Osteocyte (in vitro differentiated cells): ENCODE results near the gene GMDS. TPM values are rescaled to one million over a fixed set of nuclear protein-coding genes. Genes with fewer than 3 reads are reported as not detected.

Source experiments
- DNase-seq: peaks from one replicate; pipeline ENCODE4 v3.0.0; 2021; ENCODE audit warnings: mixed read lengths; ENCODE audit not compliant: unreplicated experiment; ENCODE audit errors: extremely low spot score
- H3K27ac Mint-ChIP-seq: one replicate; pipeline ENCODE4 v1.8.0; 2021; ENCODE audit warnings: mild to moderate bottlenecking, mixed read lengths; ENCODE audit not compliant: unreplicated experiment
- H3K27me3 Mint-ChIP-seq: one replicate; pipeline ENCODE4 v1.8.0; 2021; ENCODE audit warnings: mixed read lengths; ENCODE audit not compliant: unreplicated experiment
- H3K36me3 Mint-ChIP-seq: one replicate; pipeline ENCODE4 v1.8.0; 2021; ENCODE audit warnings: mixed read lengths; ENCODE audit not compliant: unreplicated experiment
- H3K4me1 Mint-ChIP-seq: one replicate; pipeline ENCODE4 v1.8.0; 2021; ENCODE audit warnings: mixed read lengths; ENCODE audit not compliant: unreplicated experiment
- H3K4me3 Mint-ChIP-seq: one replicate; pipeline ENCODE4 v1.8.0; 2021; ENCODE audit warnings: mild to moderate bottlenecking, moderate library complexity, mixed read lengths; ENCODE audit not compliant: unreplicated experiment
- H3K9me3 Mint-ChIP-seq: one replicate; pipeline ENCODE4 v1.8.0; 2021; ENCODE audit warnings: mixed read lengths; ENCODE audit not compliant: unreplicated experiment
- total RNA-seq: library from RNA; stranded (reverse); gene quantifications from 2 replicates; pipeline ENCODE4 v1.2.1, GENCODE V29; 2021
- TF ChIP-seq, protein P1 (sequence below): fragments of 200-600 bp; sonication (generic); IDR thresholded peaks from 2 replicates; pipeline ENCODE4 v1.5.0; 2021; ENCODE audit warnings: antibody characterized with exemption, mild to moderate bottlenecking, moderate library complexity

The GMDS gene
- total RNA-seq, 1 donor from 2014 or later, result 30.7 TPM

DNA sequence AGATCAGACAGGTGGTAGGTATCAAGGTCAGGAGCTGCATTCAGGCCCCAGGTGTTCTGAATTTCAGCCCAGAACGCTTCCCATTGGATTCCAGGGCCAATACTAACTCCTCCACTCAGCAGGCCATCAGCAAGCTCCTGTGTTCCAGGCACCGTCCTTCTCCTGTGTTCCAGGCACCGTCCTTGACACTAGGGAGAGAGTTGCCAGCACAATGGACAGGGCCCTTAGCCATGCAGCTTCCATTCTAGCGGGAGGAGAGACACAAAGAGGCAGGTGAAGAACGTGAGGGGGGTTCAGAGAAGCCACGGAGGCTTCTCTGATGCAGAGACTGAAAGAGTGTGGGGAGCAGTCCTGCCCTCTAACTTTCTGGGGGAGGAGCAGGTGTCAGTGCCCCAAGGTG is 558.0 kb downstream of the GMDS start:
- Mint-ChIP-seq H3K4me3 (no peak overlapping the region), H3K9me3 (peaks cover 1% of the 10 kb centered on the region), H3K36me3 (peaks cover 4% of the 10 kb centered on the region), H3K27ac (peak overlapping the region; percentile 91), H3K27me3 (no peaks in the 10 kb centered on the region), H3K4me1 (peaks cover 49% of the 10 kb centered on the region)
- no peak for DNase-seq
- TF ChIP-seq, protein P1, sequence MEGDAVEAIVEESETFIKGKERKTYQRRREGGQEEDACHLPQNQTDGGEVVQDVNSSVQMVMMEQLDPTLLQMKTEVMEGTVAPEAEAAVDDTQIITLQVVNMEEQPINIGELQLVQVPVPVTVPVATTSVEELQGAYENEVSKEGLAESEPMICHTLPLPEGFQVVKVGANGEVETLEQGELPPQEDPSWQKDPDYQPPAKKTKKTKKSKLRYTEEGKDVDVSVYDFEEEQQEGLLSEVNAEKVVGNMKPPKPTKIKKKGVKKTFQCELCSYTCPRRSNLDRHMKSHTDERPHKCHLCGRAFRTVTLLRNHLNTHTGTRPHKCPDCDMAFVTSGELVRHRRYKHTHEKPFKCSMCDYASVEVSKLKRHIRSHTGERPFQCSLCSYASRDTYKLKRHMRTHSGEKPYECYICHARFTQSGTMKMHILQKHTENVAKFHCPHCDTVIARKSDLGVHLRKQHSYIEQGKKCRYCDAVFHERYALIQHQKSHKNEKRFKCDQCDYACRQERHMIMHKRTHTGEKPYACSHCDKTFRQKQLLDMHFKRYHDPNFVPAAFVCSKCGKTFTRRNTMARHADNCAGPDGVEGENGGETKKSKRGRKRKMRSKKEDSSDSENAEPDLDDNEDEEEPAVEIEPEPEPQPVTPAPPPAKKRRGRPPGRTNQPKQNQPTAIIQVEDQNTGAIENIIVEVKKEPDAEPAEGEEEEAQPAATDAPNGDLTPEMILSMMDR, result no peak

DNA sequence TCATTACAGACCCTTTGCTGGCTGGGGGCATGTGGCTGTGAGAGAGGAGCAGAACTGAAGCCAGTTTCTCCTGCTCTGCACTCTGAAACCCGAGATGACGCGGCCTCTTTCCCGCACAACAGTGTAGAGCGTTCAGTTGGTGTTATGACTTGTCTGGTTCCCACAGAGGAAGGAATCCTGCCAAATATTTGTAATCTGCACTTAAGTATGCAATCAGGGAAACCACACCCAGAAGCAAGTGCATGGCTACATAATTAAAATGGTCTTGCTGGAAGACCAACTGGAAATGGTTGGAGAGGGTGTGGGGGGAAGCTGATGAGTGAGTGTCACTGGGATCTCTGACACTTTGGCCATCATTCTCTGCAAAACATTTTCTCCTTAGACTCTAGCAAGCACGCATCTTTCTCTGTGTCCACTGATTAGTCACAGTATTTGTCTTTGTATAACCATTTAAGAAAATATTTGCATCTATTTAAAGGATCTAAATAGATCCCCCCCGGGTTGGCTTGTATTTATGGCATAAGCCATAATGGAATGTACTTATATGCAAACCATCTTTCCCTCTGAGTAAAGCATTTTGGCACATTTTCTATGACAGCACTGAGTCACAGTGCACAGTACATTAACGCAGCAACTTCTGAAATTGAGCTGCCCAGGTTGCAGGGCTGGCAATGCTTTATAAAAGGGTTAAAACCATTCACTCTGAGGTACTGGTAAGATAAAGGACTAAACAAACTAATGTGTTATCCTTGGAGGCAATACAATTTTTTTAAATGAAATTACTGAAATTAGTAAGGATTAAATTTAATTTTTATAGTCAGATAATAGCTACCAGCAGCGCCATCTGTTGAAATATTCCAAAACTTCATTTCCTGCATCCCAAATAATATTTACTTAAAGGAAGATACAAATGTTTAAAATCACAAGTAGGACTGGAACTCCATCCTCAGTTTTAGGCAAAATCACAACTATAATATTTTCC is 559.0 kb downstream of the GMDS start:
- Mint-ChIP-seq H3K4me1 (peaks cover 49% of the 10 kb centered on the region), H3K36me3 (no peaks in the 10 kb centered on the region), H3K27me3 (no peaks in the 10 kb centered on the region), H3K27ac (peak overlapping the region; percentile 91), H3K9me3 (no peaks in the 10 kb centered on the region), H3K4me3 (peak overlapping the region; percentile 26)
- no peak for DNase-seq
- TF ChIP-seq, protein P1, result peak; percentile 55

DNA sequence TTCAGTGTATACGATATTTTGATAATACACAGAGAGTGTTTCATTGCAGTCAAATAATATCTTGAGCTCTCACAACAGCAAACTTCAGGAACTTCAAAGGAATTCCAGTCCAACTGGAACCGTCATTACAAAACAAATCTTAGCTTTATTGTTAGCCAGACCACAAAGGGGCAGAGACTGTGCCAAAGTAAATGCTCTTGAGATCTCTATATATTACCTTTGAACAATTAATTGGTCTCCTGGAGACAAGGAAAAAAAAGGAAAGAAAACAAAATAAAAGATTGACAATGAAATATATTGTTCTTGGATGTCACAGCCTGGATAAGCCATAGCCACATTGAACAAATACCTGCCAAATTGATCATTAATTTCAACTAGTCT is 565.7 kb downstream of the GMDS start:
- Mint-ChIP-seq H3K9me3 (peaks cover 4% of the 10 kb centered on the region), H3K4me3 (no peak overlapping the region), H3K27me3 (no peaks in the 10 kb centered on the region), H3K27ac (no peak overlapping the region), H3K36me3 (no peaks in the 10 kb centered on the region), H3K4me1 (peaks cover 25% of the 10 kb centered on the region)
- DNase-seq, result no peak
- TF ChIP-seq, protein P1, result no peak

DNA sequence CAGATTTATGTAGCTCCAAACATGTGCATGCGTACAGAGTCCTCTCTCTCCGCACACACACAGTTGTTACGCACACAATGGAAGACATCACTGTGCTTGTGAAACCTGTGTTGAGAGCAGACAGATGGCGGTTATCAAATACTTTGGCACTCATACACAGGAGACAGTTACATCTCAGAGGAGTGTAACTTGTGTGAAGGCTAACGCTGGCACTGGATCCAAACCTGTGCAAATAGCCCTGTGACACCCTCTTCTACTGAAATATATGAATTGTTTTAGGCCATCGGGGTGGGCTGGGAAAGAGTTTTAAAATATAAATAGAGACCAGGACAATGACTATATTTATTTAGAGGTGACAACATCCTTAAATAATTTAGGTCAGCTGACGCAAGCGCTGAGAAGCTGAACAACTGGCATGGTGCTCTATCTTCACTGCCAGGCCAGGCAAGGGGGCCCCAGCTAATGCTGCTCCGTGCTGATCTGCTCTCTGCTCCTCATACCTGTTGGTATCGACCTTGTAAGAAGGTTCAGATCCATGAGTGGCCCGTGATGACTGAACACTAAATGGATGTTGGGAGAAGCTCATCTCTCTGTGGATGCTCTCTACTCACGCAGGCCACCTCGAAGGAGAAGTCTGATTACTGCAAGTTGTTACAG is 566.2 kb downstream of the GMDS start:
- Mint-ChIP-seq H3K4me3 (no peak overlapping the region), H3K9me3 (peaks cover 4% of the 10 kb centered on the region), H3K27me3 (no peaks in the 10 kb centered on the region), H3K27ac (no peak overlapping the region), H3K4me1 (peaks cover 22% of the 10 kb centered on the region), H3K36me3 (no peaks in the 10 kb centered on the region)
- TF ChIP-seq, protein P1, result no peak
- DNase-seq, result no peak

DNA sequence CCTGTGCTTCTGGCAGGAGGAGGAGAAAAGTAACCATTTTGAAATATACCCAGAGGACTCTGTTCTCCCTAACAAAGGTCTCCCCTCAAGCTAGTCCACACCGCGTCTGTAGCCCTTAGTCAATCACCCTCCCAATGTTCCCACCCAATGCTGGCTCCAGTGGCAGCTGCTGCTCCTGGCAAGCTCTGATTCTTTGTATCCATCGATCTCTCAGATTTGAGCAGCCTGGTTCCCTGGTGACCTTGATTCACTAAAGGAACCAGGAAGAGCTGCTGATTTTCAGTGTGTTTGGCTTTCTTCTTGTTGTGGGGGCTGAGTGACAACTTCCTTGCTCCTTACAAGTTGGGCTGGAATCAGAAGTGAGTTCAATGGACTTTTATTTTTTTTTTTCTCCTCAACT is 567.2 kb downstream of the GMDS start:
- H3K4me3 Mint-ChIP-seq, result no peak overlapping the region
- no peak for DNase-seq

More for the DNA sequence above, 567.2 kb downstream of the GMDS start:
- TF ChIP-seq, protein P1, result no peak
- Mint-ChIP-seq H3K36me3 (no peaks in the 10 kb centered on the region), H3K27me3 (no peaks in the 10 kb centered on the region), H3K4me1 (peaks cover 22% of the 10 kb centered on the region), H3K27ac (peak overlapping the region; percentile 53), H3K9me3 (peaks cover 4% of the 10 kb centered on the region)
